SK-N-SH (cell line): Measurements from ENCODE around the gene CCDC68. TPM values are rescaled to one million over a fixed set of nuclear protein-coding genes. Genes with fewer than 3 reads are reported as not detected.

Experiments used
- CTCF ChIA-PET: fragments of 300-600, 350-600 bp; formaldehyde crosslinking; extraction: SDS; loops from one replicate; lab custom pipeline; 2021; lab: Yijun Ruan, JAX
- POLR2A ChIA-PET: fragments of 350-600 bp; sonication (Branson Sonifier 250); formaldehyde crosslinking; extraction: SDS; loops from one replicate; lab custom pipeline; 2020; ENCODE audit warnings: antibody characterized with exemption, inconsistent platforms; lab: Yijun Ruan, JAX
- DNase-seq: peaks from one replicate; pipeline ENCODE4 v3.0.0; 2012
- H2AFZ ChIP-seq: fragments of 200-600 bp; sonication (generic); 2 replicates; pipeline ENCODE4 v1.8.1; 2016; ENCODE audit warnings: antibody characterized with exemption, mild to moderate bottlenecking, low read depth
- H3F3A ChIP-seq: fragments of 200-600 bp; sonication (generic); replicated peaks from 2 replicates; pipeline ENCODE3; 2016; ENCODE audit warnings: antibody characterized with exemption, mild to moderate bottlenecking; ENCODE audit not compliant: insufficient read depth
- H3K27ac ChIP-seq, 2 experiments: fragments of 200-500 bp in 1 of 2; fragments of 200-600 bp in 1 of 2; sonication (Bioruptor generic) in 1 of 2; sonication (generic), shearing (Covaris generic) in 1 of 2; 2 replicates each; pipeline versions ENCODE4 v1.5.1 to v1.6.1; 2014 to 2016; ENCODE audit warnings: low read depth in 2 of 2, inconsistent platforms in 1 of 2, low read length in 1 of 2, mild to moderate bottlenecking in 1 of 2, mixed read lengths in 1 of 2
- H3K27me3 ChIP-seq: fragments of 200-600 bp; sonication (generic), shearing (Covaris generic); 2 replicates; pipeline ENCODE4 v1.6.1; 2016; ENCODE audit warnings: mixed run types; ENCODE audit not compliant: insufficient read depth
- H3K36me3 ChIP-seq, 2 experiments: fragments of 200-500 bp in 1 of 2; fragments of 200-600 bp in 1 of 2; sonication (Bioruptor generic) in 1 of 2; sonication (generic) in 1 of 2; replicated peaks in 1 of 2; 2 replicates each; pipeline versions ENCODE3 to v1.5.1; 2014 to 2016; ENCODE audit warnings: low read length in 1 of 2, mild to moderate bottlenecking in 1 of 2; ENCODE audit not compliant: insufficient read depth in 2 of 2, control insufficient read depth in 1 of 2
- H3K4me1 ChIP-seq, 2 experiments: fragments of 200-500 bp in 1 of 2; fragments of 200-600 bp in 1 of 2; sonication (Bioruptor generic) in 1 of 2; sonication (generic), shearing (Covaris generic) in 1 of 2; 2 replicates each; pipeline versions ENCODE4 v1.5.1 to v1.6.1; 2014 to 2016; ENCODE audit warnings: low read depth in 1 of 2, low read length in 1 of 2, mixed run types in 1 of 2; ENCODE audit not compliant: insufficient read depth in 2 of 2, control insufficient read depth in 1 of 2
- H3K4me2 ChIP-seq: fragments of 200-600 bp; sonication (generic), shearing (Covaris generic); 2 replicates; pipeline ENCODE4 v1.6.1; 2017; ENCODE audit warnings: mixed run types
- H3K4me3 ChIP-seq, 2 experiments: fragments of 200-500 bp in 1 of 2; fragments of 200-600 bp in 1 of 2; sonication (Bioruptor generic) in 1 of 2; sonication (generic), shearing (Covaris generic) in 1 of 2; 2 replicates each; pipeline versions ENCODE4 v1.5.1 to v1.8.1; 2014 to 2016; ENCODE audit warnings: low read depth in 2 of 2, inconsistent platforms in 1 of 2, low read length in 1 of 2, mild to moderate bottlenecking in 1 of 2, mixed read lengths in 1 of 2, moderate library complexity in 1 of 2
- H3K79me2 ChIP-seq: fragments of 200-600 bp; sonication (generic); 2 replicates; pipeline ENCODE4 v1.8.1; 2017; ENCODE audit warnings: mild to moderate bottlenecking; ENCODE audit not compliant: insufficient read depth
- H3K9ac ChIP-seq: fragments of 200-600 bp; sonication (generic); 2 replicates; pipeline ENCODE4 v1.6.1; 2017; ENCODE audit warnings: mixed run types
- H3K9me2 ChIP-seq: fragments of 200-600 bp; sonication (generic); 2 replicates; pipeline ENCODE4 v1.6.1; 2017; ENCODE audit warnings: mixed run types
- H3K9me3 ChIP-seq: fragments of 200-600 bp; sonication (generic); 2 replicates; pipeline ENCODE4 v1.6.1; 2017; ENCODE audit warnings: mixed run types, mild to moderate bottlenecking, moderate library complexity
- H4K20me1 ChIP-seq: fragments of 200-600 bp; sonication (generic); 2 replicates; pipeline ENCODE4 v1.6.1; 2017; ENCODE audit warnings: mild to moderate bottlenecking, mixed run types; ENCODE audit not compliant: insufficient read depth
- FOXM1 ChIP-seq: IDR thresholded peaks from 2 replicates; pipeline ENCODE4 v1.4.0; 2012; ENCODE audit warnings: low read depth, mild to moderate bottlenecking
- GABPA ChIP-seq: IDR thresholded peaks from 2 replicates; pipeline ENCODE4 v1.4.0; 2012; ENCODE audit warnings: low read depth, mild to moderate bottlenecking
- GATA2 ChIP-seq: sonication (generic); formaldehyde crosslinking; IDR thresholded peaks from 2 replicates; pipeline ENCODE4 v1.5.0; 2020; ENCODE audit warnings: mild to moderate bottlenecking, missing genetic modification reagents
- JUND ChIP-seq: IDR thresholded peaks from 2 replicates; pipeline ENCODE4 v1.4.0; 2012
- NFIC ChIP-seq: IDR thresholded peaks from 2 replicates; pipeline ENCODE4 v1.4.0; 2012; ENCODE audit warnings: borderline replicate concordance
- RXRA ChIP-seq: IDR thresholded peaks from 2 replicates; pipeline ENCODE4 v1.4.0; 2012; ENCODE audit warnings: low read depth, mild to moderate bottlenecking, borderline replicate concordance
- WGBS: methylation state at CpG from one replicate; pipeline ENCODE4 v1.1.6; 2017; ENCODE audit warnings: low lambda C conversion rate; 5-methylcytosine and 5-hydroxymethylcytosine counted together
- polyA plus RNA-seq, 3 experiments: library from polyadenylated mRNA; depleted of rRNA; stranded (reverse); fragments of >200 nt; gene quantifications; 2 replicates each; pipeline ENCODE4 v1.2.3, GENCODE V29; 2012
- TF ChIP-seq, protein P1 (sequence below): fragments of 150-350 bp; IDR thresholded peaks from 2 replicates; pipeline ENCODE4 v1.6.1; 2017; ENCODE audit warnings: antibody characterized with exemption, low read length, low read depth, borderline replicate concordance
- TF ChIP-seq, protein P2 (sequence below): fragments of 200-600 bp; sonication (generic); IDR thresholded peaks from 2 replicates; pipeline ENCODE4 v1.6.1; 2017; ENCODE audit warnings: antibody characterized with exemption, mild to moderate bottlenecking, moderate library complexity

CCDC68 gene
- polyA plus RNA-seq, 1 of the 3 experiments (the other 2 are of a cell fraction), result not detected

DNA sequence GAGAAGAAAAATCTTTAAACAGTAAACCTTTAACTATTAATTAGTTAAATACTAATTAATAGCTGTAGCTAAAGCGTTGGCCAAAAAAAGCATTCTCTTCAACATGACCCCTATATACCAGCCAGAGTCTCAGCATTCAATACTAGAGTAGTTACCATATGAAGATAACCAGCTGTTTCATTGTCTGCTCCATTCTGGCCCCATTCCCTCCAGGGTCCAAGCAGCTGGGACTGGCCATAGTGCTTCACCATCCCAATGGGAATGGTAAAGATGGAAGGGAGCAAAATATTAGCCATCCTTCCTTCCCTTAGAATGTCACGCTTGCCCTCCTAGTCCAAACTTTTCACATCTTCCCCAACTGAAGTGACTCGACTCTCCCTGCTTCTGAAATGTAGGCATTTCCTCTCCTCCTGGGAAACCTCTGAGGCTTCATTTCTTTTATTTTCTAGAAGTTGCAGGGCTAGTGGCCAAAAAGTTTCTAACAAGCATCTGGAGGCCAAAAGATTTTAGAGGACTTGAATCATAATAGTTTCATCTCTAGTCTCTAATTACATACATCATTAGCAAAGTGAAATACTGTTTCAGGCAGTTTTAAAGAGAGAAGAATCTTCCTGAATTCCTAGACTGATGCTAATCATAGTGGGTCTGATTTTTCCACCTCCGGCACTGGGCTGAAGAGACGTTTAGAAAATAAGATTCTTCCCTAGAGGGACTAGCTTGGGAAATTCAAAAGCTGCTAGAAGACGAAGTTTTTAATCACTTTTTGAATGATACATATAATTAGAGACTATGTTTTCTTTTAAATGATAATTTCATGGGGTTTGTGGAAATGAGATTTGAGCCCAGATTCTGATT lies 52.7 kb downstream of the CCDC68 start:
- no peak overlapping the region for H3K9ac ChIP-seq
- ChIA-PET CTCF (interaction anchor here (1.4 kb wide), 1 partner anchor 10 kb away, joined by 4 read pairs; no protein-coding TSS in a partner anchor), POLR2A (no interaction called here)
- 55% methylated on average over 6 of the region's 6 CpGs for WGBS
- H3K27me3 ChIP-seq, result no peaks in the 10 kb centered on the region
- H3K9me2 ChIP-seq, result no peaks in the 10 kb centered on the region
- no peak for DNase-seq
- H3K36me3 ChIP-seq, result no peaks in the 10 kb centered on the region
- peak overlapping the region in 1 of 2 experiments; percentile 40; a peak in 1 of 4 replicates for H3K27ac ChIP-seq
- H3F3A ChIP-seq, result peaks cover 4% of the 10 kb centered on the region
- H2AFZ ChIP-seq, result peak overlapping the region; percentile 45; the same call in 1 of the 2 replicates
- H3K79me2 ChIP-seq, result no peaks in the 10 kb centered on the region
- H3K4me1 ChIP-seq, result no peaks in the 10 kb centered on the region; a peak in 2 of 4 replicates
- H3K4me2 ChIP-seq, result no peak overlapping the region
- no peak overlapping the region for H3K4me3 ChIP-seq
- no peaks in the 10 kb centered on the region for H4K20me1 ChIP-seq
- H3K9me3 ChIP-seq, result no peaks in the 10 kb centered on the region
- TF ChIP-seq GABPA (no peak), RXRA (no peak), FOXM1 (no peak), NFIC (no peak), JUND (no peak), GATA2 (no peak)
- TF ChIP-seq, protein P1, sequence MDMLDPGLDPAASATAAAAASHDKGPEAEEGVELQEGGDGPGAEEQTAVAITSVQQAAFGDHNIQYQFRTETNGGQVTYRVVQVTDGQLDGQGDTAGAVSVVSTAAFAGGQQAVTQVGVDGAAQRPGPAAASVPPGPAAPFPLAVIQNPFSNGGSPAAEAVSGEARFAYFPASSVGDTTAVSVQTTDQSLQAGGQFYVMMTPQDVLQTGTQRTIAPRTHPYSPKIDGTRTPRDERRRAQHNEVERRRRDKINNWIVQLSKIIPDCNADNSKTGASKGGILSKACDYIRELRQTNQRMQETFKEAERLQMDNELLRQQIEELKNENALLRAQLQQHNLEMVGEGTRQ, result no peak
- TF ChIP-seq, protein P2, sequence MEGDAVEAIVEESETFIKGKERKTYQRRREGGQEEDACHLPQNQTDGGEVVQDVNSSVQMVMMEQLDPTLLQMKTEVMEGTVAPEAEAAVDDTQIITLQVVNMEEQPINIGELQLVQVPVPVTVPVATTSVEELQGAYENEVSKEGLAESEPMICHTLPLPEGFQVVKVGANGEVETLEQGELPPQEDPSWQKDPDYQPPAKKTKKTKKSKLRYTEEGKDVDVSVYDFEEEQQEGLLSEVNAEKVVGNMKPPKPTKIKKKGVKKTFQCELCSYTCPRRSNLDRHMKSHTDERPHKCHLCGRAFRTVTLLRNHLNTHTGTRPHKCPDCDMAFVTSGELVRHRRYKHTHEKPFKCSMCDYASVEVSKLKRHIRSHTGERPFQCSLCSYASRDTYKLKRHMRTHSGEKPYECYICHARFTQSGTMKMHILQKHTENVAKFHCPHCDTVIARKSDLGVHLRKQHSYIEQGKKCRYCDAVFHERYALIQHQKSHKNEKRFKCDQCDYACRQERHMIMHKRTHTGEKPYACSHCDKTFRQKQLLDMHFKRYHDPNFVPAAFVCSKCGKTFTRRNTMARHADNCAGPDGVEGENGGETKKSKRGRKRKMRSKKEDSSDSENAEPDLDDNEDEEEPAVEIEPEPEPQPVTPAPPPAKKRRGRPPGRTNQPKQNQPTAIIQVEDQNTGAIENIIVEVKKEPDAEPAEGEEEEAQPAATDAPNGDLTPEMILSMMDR, result no peak
- TF ChIP-seq, all 33 proteins: peak for 0

DNA sequence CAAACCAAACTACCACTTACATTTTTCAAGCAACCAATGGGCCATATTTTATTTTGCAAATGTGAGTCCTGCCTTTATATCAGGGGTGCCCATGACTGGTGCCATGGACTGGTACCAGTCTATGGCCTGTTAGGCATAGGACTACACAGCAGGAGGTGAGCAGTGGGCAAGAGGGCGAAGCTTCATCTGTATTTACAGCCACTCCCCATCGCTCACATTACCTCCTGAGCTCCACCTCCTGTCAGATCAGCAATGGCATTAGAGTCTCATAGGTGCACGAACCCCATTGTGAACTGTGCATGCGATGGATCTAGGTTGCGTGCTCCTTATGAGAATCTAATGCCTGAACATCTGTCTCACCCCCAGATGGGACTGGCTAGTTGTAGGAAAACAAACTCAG lies 53.6 kb downstream of the CCDC68 start:
- no peak overlapping the region for H3K4me2 ChIP-seq
- H4K20me1 ChIP-seq, result no peaks in the 10 kb centered on the region
- no peak overlapping the region for H2AFZ ChIP-seq
- no peaks in the 10 kb centered on the region for H3K79me2 ChIP-seq
- H3K4me3 ChIP-seq, result no peak overlapping the region
- CTCF ChIA-PET, result no interaction called here
- WGBS, result 88% methylated on average over 5 of the region's 5 CpGs
- no peaks in the 10 kb centered on the region; a peak in 2 of 4 replicates for H3K4me1 ChIP-seq
- H3K9ac ChIP-seq, result no peak overlapping the region
- H3K9me3 ChIP-seq, result no peaks in the 10 kb centered on the region
- no peaks in the 10 kb centered on the region for H3K36me3 ChIP-seq
- H3K9me2 ChIP-seq, result no peaks in the 10 kb centered on the region
- H3K27ac ChIP-seq, result no peak overlapping the region
- TF ChIP-seq JUND (no peak), NFIC (no peak)
- H3F3A ChIP-seq, result peaks cover 4% of the 10 kb centered on the region
- no peaks in the 10 kb centered on the region for H3K27me3 ChIP-seq
- DNase-seq, result no peak
- POLR2A ChIA-PET, result no interaction called here
